HEK293T (cell line): Measurements from ENCODE around the gene NKAIN2.

ENCODE experiments used
- BHLHE40 ChIP-seq: fragments of 450-650 bp; IDR thresholded peaks from 2 replicates; pipeline ENCODE4 v1.6.1; 2016; ENCODE audit warnings: mild to moderate bottlenecking, moderate library complexity, borderline replicate concordance
- CTBP1 ChIP-seq: fragments of 450-650 bp; IDR thresholded peaks from 2 replicates; pipeline ENCODE4 v1.6.1; 2016; ENCODE audit warnings: borderline replicate concordance
- ELF4 ChIP-seq: fragments of 450-650 bp; IDR thresholded peaks from 2 replicates; pipeline ENCODE4 v1.6.1; 2017; ENCODE audit warnings: antibody characterized with exemption
- FOXA1 ChIP-seq: fragments of 450-650 bp; IDR thresholded peaks from 2 replicates; pipeline ENCODE4 v1.6.1; 2016; ENCODE audit warnings: mild to moderate bottlenecking
- FOXM1 ChIP-seq: fragments of 450-650 bp; IDR thresholded peaks from 2 replicates; pipeline ENCODE4 v1.6.1; 2017; ENCODE audit warnings: mild to moderate bottlenecking, borderline replicate concordance
- HDGF ChIP-seq: fragments of 450-650 bp; IDR thresholded peaks from 2 replicates; pipeline ENCODE4 v1.6.1; 2017; ENCODE audit warnings: antibody characterized with exemption, borderline replicate concordance
- L3MBTL2 ChIP-seq: fragments of 450-650 bp; conservative IDR thresholded peaks from 2 replicates; pipeline ENCODE4 v1.6.1; 2016; ENCODE audit warnings: mild to moderate bottlenecking
- NFRKB ChIP-seq: fragments of 450-650 bp; IDR thresholded peaks from 2 replicates; pipeline ENCODE4 v1.6.1; 2016; ENCODE audit warnings: mild to moderate bottlenecking, moderate library complexity
- SP1 ChIP-seq: fragments of 450-650 bp; IDR thresholded peaks from 2 replicates; pipeline ENCODE4 v1.6.1; 2017
- SUZ12 ChIP-seq: fragments of 450-650 bp; IDR thresholded peaks from 2 replicates; pipeline ENCODE4 v1.6.1; 2016; ENCODE audit warnings: mild to moderate bottlenecking
- TARDBP ChIP-seq: fragments of 450-650 bp; IDR thresholded peaks from 2 replicates; pipeline ENCODE4 v1.6.1; 2016
- ZNF384 ChIP-seq: fragments of 450-650 bp; IDR thresholded peaks from 2 replicates; pipeline ENCODE4 v1.6.1; 2016

GRCh38 chr6:124055963-124056362 is 252.3 kb downstream of the NKAIN2 start:
- TF ChIP-seq SP1 (no peak), HDGF (no peak), NFRKB (no peak), SUZ12 (no peak), FOXM1 (no peak), FOXA1 (no peak), BHLHE40 (no peak), ZNF384 (no peak), TARDBP (no peak), L3MBTL2 (no peak), CTBP1 (no peak), ELF4 (no peak)
